DMS153 treated with DMSO at 0.1 percent for 48 hours (cell line): ENCODE data around the gene DCPS.
"Not testable (repeated sequence)": the region's sequence is repeated elsewhere in the genome, so short reads cannot be mapped to it uniquely, and the experiment has no call there.

Experiments
- DNase-seq: peaks from one replicate; lab custom pipeline; 2025; ENCODE audit not compliant: unreplicated experiment; lab: John Stamatoyannopoulos, UW

DCPS gene

GRCh38 chr11:126303623-126304456 lies at the start of gene DCPS:
Gene DCPS, plus strand, starts transcription at chr11:126304060. Its CDS starts 21 bp downstream, at chr11:126304081.
- DNase-seq: peak; percentile 74

GRCh38 chr11:126254819-126255218 lies 49.0 kb upstream of the DCPS start:
- DNase-seq: no peak

DNA sequence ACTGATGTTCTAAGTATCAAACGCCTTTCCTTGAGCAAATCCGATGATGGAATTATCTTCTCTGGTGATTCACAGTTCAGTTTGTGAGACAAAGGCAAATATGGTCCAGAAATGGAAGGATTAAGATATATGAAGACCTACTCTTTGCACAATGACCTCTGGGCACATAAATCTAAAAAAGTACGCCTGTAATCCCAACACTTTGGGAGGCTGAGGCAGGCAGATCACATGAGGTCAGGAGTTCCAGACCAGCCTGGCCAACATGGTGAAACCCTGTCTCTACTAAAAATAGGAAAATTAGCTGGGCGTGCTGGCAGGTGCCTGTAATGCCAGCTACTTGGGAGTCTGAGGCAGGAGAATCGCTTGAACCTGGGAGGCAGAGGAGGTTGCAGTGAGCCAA lies 48.4 kb upstream of the DCPS start:
- DNase-seq: not testable (repeated sequence)

GRCh38 chr11:126256216-126256615 lies 47.6 kb upstream of the DCPS start:
- no peak for DNase-seq

- DNase-seq: no peak
These were observed 46.7 kb upstream of the DCPS start for GRCh38 chr11:126257144-126257543.

GRCh38 chr11:126257764-126258163 lies 46.1 kb upstream of the DCPS start:
- no peak for DNase-seq

DNA sequence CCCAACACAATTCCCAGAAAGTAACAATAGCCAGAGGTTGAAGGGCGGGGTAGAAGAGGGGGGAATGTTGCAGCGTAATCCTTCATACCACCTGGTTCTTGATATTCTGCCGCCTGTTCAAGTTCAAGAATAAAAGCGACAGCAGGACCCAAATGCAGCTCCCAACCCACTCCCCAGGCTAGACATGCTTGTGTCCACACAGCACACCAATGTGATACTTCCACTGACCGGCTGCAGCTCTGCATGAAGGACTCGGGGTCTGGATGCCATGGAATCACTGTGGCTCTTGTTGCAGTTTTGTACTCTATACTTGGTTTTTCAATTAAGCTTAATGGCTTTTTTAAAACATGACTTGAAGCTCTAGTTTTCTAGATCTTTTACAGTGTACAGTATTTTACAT lies 41.6 kb upstream of the DCPS start:
- DNase-seq: no peak

- no peak for DNase-seq
These were observed 40.4 kb upstream of the DCPS start for GRCh38 chr11:126263489-126263888.

DNA sequence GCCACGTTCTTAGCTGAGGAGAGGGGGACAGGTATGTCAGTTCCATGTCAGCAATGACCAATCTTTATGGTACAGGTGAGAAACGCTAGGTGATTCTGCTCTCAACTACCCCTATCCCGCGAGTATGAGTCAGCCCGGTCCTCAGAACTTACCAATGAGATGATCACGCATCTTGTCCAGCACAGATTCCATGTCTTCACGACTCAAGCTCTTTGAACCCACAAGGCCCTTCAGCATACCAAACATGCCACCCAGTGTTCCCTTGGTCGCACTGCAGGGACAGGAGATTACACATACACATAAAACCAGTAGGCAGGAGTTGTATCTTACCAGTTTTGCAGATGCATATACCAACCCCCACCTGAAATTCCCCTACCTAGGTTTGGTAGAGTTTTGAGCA lies 38.0 kb upstream of the DCPS start:
- no peak for DNase-seq

DNA sequence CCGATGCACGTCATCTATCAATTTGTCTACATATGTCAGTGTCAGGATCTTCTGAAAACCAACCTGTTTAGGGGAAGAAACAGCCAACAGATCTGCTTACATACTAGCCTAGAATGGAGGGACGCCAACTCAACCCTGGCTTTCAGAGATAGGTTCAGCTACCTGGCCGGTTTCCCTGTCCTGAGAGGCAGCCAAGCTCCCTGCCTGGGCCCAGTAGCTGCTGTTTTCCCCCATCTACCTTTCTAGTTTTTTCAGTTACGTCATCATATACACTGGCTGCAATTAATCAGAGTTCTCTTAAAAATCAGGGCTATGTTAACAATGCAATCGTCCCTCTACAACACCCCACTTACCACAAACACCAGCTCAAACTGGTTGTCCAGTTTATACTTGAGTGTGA lies 36.2 kb upstream of the DCPS start:
- no peak for DNase-seq

- DNase-seq: no peak
These were observed 35.5 kb upstream of the DCPS start for GRCh38 chr11:126268361-126268707.

- DNase-seq: peak; percentile 94
These were observed 34.9 kb upstream of the DCPS start, which contains the start of the genes FOXRED1 and SRPRA for GRCh38 chr11:126268708-126269579. Gene FOXRED1, plus strand, starts transcription at chr11:126269154. Its CDS starts 53 bp downstream, at chr11:126269207. Gene SRPRA, minus strand, starts transcription at chr11:126268895. Its CDS starts 91 bp downstream, at chr11:126268804.

DNA sequence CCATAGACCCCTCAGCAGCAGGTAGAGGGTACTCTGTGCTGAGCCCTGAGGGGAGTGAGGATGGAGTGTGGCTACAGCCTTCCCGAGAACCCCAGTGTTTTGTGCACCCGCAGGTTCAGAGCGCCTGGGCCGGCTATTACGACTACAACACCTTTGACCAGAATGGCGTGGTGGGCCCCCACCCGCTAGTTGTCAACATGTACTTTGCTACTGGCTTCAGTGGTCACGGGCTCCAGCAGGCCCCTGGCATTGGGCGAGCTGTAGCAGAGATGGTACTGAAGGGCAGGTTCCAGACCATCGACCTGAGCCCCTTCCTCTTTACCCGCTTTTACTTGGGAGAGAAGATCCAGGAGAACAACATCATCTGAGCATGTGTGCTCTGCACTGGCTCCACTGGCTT lies 26.5 kb upstream of the DCPS start:
- DNase-seq: no peak

- no peak for DNase-seq
These were observed 26.1 kb upstream of the DCPS start for GRCh38 chr11:126277780-126278179.

DNA sequence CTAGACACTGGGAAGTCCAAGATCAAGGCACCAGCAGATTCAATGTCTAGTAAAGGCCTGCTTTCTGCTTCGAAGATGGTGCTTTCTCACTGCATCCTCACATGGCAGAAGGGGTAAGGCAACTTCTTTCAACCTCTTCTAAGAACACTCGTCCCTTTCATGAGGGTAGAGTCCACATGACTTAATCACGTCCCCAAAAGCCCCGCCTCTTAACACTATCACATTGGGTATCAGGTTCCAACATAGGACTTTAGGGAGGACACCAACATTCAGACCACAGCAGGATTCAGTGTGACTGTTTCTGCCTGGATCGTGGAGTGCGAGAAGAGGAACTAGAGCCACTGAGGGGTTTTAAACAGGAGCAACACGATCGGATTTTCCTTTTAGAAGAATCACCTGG lies 24.7 kb upstream of the DCPS start:
- no peak for DNase-seq

GRCh38 chr11:126280595-126280994 lies 23.3 kb upstream of the DCPS start:
- no peak for DNase-seq

DNA sequence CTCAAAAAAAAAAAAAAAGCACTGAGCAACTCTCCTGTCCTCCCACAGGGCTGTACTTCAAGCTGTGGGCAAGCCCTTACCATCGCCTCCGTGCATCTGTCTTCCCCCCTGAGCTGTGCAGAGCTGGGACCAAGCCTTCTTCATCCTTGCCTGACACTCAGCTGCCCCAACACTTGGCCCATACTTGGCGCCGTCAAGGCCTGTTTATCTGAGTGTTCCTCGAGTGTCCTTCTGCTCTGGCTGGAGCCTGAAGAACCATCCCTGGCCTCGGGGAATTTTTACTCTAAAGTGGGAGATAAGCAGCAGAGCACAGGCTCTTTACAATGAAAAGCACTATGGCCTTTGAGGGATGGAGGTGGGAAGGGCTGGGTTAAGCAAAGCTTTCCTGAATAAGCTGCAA lies 22.6 kb upstream of the DCPS start:
- DNase-seq: no peak

DNA sequence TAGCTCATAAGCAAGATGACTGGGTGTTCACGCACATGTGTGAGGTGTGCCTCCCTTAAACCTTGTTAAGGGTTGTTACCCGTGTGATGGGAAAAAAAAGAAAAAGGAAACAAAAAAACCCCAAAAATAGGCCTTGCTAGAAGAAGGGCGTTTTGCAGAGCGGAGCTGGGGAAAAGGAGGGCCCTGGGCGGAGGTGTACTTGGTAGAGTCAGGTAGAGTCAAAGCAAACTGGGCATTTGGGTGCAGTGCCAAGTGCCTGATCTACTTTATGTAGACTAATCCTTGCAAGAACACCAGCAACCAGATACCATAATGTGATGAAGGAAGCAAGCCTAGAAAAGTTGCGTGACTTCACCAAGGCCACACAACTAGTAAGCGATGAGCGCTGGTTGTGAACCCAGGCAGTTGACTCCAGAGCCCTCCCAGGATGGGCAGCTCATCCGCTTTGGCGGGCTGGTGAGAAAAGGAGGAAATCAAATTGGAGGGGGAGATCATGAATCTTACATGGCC lies 22.1 kb upstream of the DCPS start:
- no peak for DNase-seq

DNA sequence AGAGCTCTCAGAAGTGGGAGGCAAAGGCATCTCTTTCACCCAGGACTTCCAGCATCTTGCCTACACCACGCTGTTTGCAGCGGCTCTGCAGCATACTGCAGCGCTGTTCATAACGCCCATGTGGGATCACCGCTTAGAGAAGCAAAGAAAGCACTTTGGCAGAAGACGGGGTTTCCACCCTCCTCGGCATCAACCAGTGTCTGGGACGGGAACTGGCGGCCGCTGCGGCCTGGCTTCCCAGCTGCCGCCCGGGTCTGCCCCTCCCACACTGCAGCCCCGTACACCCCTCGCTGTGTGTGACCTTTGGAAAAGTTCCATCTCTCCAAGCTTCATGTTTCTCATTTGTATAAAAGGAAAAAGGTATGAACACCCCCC lies 21.5 kb upstream of the DCPS start:
- DNase-seq: peak; percentile 12

- DNase-seq: no peak
These were observed 20.9 kb upstream of the DCPS start, which contains the start of gene TIRAP for GRCh38 chr11:126282736-126283591. Gene TIRAP, plus strand, starts transcription at chr11:126283093. Its CDS starts 7,802 bp downstream, at chr11:126290895.

DNA sequence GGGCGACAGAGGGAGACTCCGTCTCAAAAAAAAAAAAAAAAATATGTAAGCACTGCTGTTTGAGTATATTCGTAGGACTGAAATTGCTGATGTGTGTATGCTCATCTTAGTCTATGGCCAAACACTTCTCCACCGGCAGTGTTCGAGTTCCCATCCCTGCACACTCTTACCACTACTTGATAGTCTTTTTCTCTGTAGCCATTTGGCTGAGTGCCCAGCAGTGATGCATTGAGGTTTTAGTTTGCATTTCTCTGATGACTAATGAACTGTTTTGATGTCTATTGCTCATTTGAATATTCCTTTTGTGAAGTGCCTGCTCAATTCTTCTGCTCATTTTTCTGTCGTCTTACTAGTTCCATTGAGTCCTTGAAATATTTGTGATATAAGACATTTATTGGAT lies 19.0 kb upstream of the DCPS start:
- DNase-seq: peak; percentile 74
